Spinal cord (tissue), 10 donors: Measurements from ENCODE around the gene EXO5. TPM values are rescaled to one million over a fixed set of nuclear protein-coding genes. Genes with fewer than 3 reads are reported as not detected.
A peak's percentile ranks its signal among the peaks of the same experiment; 100 is the strongest.
"Not testable (repeated sequence)": the region's sequence is repeated elsewhere in the genome, so short reads cannot be mapped to it uniquely, and the experiment has no call there.

Source experiments
- DNase-seq, 6 donors: peaks; one replicate each; pipeline versions ENCODE4 v3.0.0 to v3.0.0-alpha.2; 2013 to 2015; ENCODE audit warnings: low spot score in 6 of 6, low read depth in 4 of 6
- H3K27ac ChIP-seq: one replicate; pipeline ENCODE4 v1.5.1; 2013; ENCODE audit warnings: low read depth, low read length, control low read depth
- H3K27me3 ChIP-seq: one replicate; pipeline ENCODE4 v1.6.1; 2013; ENCODE audit warnings: low read length; ENCODE audit not compliant: control insufficient read depth, insufficient read depth
- H3K36me3 ChIP-seq: one replicate; pipeline ENCODE4 v1.6.1; 2013; ENCODE audit warnings: low read length; ENCODE audit not compliant: control insufficient read depth, insufficient read depth
- H3K4me1 ChIP-seq: one replicate; pipeline ENCODE4 v1.6.1; 2013; ENCODE audit warnings: low read length; ENCODE audit not compliant: control insufficient read depth, insufficient read depth
- H3K4me3 ChIP-seq: one replicate; pipeline ENCODE4 v1.5.1; 2013; ENCODE audit warnings: low read depth, low read length, control low read depth
- H3K9me3 ChIP-seq: one replicate; pipeline ENCODE4 v1.6.1; 2013; ENCODE audit warnings: low read length; ENCODE audit not compliant: control insufficient read depth, insufficient read depth
- WGBS: methylation state at CpG from one replicate; pipeline ENCODE4 v1.1.5; 2013; ENCODE audit warnings: missing lambda C conversion rate; ENCODE audit not compliant: insufficient coverage; 5-methylcytosine and 5-hydroxymethylcytosine counted together
- polyA plus RNA-seq, 2 donors: library from polyadenylated mRNA; unstranded; fragments of 120-200 nt; gene quantifications; one replicate each; pipeline ENCODE4 v1.2.1, GENCODE V29; 2013; ENCODE audit not compliant: insufficient read length in 2 of 2
- total RNA-seq, 2 donors: library from RNA; depleted of rRNA in 1 of 2; stranded (reverse); fragments of 120-200 nt in 1 of 2; fragments of >200 nt in 1 of 2; gene quantifications; one replicate each; pipeline versions ENCODE4 v1.2.3 to v1.2.4, GENCODE V29; 2013 to 2014
- donor health status: healthy.

Gene EXO5
- total and polyA plus RNA-seq, 4 donors: 9.7 to 13.0 (median 10.9) TPM

GRCh38 chr1:40495315-40495903, 13.2 kb upstream of the EXO5 start:
- WGBS: 100% methylated on average over 1 of the region's 4 CpGs
- no peak for DNase-seq

GRCh38 chr1:40502651-40503050, 5.9 kb upstream of the EXO5 start:
- H3K4me1 ChIP-seq, DNase-seq, H3K27ac ChIP-seq, H3K36me3 ChIP-seq, H3K27me3 ChIP-seq, H3K9me3 ChIP-seq, H3K4me3 ChIP-seq: not testable (repeated sequence)
- WGBS: 100% methylated on average over 3 of the region's 4 CpGs

More at GRCh38 chr1:40495315-40495903, 13.2 kb upstream of the EXO5 start:
- Histone ChIP-seq H3K27me3 (no peaks in the 10 kb centered on the region), H3K27ac (no peak overlapping the region), H3K4me3 (no peak overlapping the region), H3K36me3 (peaks cover 13% of the 10 kb centered on the region), H3K4me1 (no peaks in the 10 kb centered on the region), H3K9me3 (peaks cover 21% of the 10 kb centered on the region)

DNA sequence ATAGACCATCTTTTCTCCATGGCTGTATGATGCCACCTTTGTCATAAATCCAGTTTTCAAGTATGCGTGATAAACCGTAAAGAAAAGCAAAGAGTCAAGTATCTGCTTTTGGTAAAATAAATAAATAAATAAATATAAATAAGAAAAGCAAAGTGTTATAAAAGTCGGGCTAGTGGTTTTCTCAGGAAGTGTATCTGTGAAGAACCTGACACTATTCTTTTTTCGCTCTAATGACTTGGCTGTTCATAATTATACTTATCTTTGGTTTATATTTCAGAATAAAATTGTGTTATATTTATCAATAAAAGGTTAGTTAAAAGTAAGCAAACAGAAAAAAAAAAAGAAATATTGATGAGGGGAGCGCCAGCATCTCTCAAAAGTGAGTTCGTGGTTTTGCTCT, 594 bp upstream of the EXO5 start:
- peak overlapping the region; percentile 73 for H3K27ac ChIP-seq

DNA sequence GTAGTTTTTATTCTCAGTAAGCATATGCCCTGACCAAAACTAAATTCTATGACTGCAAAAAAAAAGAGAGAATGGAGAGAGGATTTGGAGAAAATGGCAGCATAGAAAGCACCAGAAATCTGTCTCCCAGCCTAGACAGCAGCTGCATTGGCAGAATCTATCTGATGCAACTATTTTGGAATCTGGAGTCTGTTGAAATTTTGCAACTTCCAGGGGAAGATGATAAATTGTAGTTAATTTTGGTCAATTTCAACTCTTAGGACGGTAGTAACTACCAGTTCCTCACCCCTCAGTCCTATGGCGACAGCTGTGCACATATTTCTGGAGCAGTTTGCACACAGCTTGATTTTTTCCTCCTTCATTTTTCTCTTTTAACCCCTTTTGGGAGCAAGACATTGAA, 10.9 kb downstream of the EXO5 start:
- H3K4me3 ChIP-seq: no peak overlapping the region
- H3K36me3 ChIP-seq: peaks cover 10% of the 10 kb centered on the region
- DNase-seq: no peak
- no peaks in the 10 kb centered on the region for H3K4me1 ChIP-seq
- WGBS: 100% methylated on average over 1 of the region's 2 CpGs
- H3K27ac ChIP-seq: no peak overlapping the region
- H3K9me3 ChIP-seq: peaks cover 20% of the 10 kb centered on the region
- H3K27me3 ChIP-seq: no peaks in the 10 kb centered on the region

More for the DNA sequence above, 594 bp upstream of the EXO5 start:
- Histone ChIP-seq H3K27me3 (no peaks in the 10 kb centered on the region), H3K4me1 (peaks cover 7% of the 10 kb centered on the region), H3K4me3 (peak overlapping the region; percentile 83), H3K9me3 (no peaks in the 10 kb centered on the region), H3K36me3 (no peaks in the 10 kb centered on the region)
- WGBS: 12% methylated on average over 2 of the region's 6 CpGs
- no peak for DNase-seq

DNA sequence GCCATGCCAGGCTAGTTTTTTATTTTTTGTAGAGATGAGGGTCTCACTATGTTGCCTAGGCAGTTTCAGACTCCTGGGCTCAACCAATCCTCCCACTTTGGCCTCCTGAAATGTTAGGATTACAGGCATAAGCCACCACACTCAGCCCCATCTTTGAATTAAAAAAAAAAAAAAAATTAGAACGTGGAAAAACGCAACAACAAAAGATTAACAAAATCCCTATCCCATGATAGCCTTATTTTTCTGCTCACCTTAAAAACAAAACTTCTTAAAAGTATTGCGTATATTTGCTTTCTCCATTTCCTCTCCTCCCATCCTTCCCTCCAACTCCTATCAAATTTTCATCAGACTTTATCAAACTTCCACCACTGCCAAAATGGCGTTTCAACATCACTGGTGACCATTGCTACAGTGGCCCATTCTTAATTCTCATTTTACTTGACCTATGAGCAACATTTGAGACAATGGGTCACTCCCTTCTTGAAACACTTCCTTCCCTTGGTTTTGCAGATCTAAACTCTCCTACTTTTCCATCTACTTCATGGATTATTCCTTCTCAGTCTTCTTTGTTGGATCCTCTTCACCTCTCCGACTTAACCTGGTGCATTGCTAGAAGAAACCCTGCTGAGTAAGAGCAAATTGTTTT, 22.3 kb downstream of the EXO5 start:
- no peak for DNase-seq
- H3K9me3 ChIP-seq: no peaks in the 10 kb centered on the region
- WGBS: 60% methylated on average over 4 of the region's 5 CpGs
- H3K4me1 ChIP-seq: peaks cover 3% of the 10 kb centered on the region
- no peaks in the 10 kb centered on the region for H3K27me3 ChIP-seq
- peak overlapping the region; percentile 97 for H3K4me3 ChIP-seq
- peak overlapping the region; percentile 87 for H3K27ac ChIP-seq
- no peaks in the 10 kb centered on the region for H3K36me3 ChIP-seq

DNA sequence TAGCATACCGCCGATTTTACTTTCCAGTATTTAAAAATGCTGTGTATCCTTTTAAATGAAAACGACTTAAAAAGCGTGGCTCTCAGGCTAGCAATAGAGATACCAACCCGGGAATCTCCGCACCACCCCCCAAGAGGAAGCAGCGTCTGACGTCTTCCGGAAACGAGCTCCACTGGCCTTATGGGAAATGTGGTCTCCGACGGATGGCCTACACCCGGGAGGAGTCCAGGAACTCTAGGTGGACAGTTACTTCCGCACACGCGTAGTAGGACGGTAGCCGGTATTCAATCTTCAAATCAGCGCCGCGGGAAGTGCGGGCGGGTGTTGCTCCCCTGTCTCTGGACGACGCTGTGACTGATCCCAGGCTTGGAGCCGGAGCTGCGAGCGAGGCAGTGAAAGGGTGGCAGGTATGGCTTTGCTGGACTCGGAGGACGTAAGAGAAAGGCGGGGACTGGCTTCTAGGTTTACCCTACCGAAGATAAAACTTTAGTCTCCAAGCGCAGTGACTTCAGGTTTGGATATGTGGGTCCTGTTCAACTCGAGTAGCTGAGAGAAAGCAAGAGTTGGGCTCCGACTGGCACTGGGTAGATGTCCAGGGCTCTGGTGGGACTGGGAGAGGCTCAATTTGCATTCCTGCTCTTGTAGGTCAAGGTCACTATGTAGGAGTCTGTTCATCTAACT, 23.0 kb downstream of the EXO5 start, which contains the start of gene ZNF684:
ZNF684 (plus strand) TSS at position 257 of the 681 bp plus-strand sequence. CDS start 1,530 bp downstream, outside the sequence.
- Histone ChIP-seq H3K27me3 (no peaks in the 10 kb centered on the region), H3K4me3 (peak within 1 kb of the TSS; percentile 97), H3K27ac (peak within 1 kb of the TSS; percentile 87), H3K9me3 (no peaks in the 10 kb centered on the region), H3K4me1 (peaks cover 3% of the 10 kb centered on the region), H3K36me3 (no peaks in the 10 kb centered on the region)
- peak; percentile 81 to 98 (median 88) for DNase-seq
- WGBS: under 1% methylated on average over 33 of the region's 35 CpGs

- Histone ChIP-seq H3K4me3 (peak overlapping the region; percentile 97), H3K36me3 (no peaks in the 10 kb centered on the region), H3K27ac (no peak overlapping the region), H3K9me3 (no peaks in the 10 kb centered on the region), H3K27me3 (no peaks in the 10 kb centered on the region), H3K4me1 (peaks cover 3% of the 10 kb centered on the region)
- 18% methylated on average over 3 of the region's 3 CpGs for WGBS
- no peak for DNase-seq
Observed at GRCh38 chr1:40532062-40532389, 23.5 kb downstream of the EXO5 start.

DNA sequence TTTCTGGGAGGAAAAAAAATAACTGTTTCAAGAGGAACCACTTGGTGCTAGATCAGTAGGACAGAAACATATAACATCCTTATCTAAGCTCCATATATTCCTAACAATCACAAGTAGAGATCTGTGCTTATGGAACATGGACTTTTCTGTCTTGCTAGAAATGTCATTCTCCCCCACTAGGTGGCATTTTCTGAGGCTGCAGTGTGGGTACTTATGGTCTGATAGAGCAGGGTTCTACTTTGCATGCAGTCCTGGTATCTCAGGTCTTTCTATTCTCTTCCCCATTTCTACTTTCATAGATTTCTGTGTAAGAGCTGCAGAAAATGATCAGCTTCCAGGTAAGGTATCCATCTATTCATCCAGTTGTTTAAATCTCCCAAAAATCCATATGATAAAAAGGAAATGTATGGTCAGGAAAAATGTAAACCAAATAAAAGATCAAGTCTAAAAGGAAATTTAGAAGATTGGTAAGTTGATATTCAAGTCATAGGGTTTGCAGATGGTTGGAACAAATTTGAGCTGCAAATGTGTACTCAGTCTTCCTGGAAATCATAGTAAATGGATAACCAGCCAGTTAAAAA, 24.4 kb downstream of the EXO5 start:
- H3K27me3 ChIP-seq: no peaks in the 10 kb centered on the region
- no peak overlapping the region for H3K27ac ChIP-seq
- no peaks in the 10 kb centered on the region for H3K9me3 ChIP-seq
- peaks cover 3% of the 10 kb centered on the region for H3K4me1 ChIP-seq
- H3K4me3 ChIP-seq: no peak overlapping the region
- DNase-seq: peak in 4 of 6 donors; percentile 17 to 86 (median 53)
- no peaks in the 10 kb centered on the region for H3K36me3 ChIP-seq

DNA sequence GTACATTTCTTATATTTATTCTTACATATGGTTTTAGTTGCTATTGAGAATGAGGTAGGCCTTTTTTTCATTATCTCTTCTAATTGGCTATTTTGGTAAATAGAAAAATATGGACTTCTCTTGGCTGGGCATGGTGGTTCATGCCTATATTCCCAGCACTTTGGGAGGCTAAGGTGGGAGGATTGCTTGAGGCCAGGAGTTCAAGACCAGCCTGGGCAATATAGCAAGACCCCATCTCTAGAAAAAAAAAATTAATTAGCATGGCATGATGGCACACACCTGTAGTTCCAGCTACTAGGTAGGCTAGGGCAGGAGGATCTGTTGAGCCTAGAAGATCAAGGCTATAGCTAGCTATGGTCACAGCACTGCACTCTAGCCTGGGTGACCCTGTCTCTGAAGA, 26.0 kb downstream of the EXO5 start:
- no peak overlapping the region for H3K27ac ChIP-seq
- H3K36me3 ChIP-seq: no peaks in the 10 kb centered on the region
- no peak for DNase-seq
- H3K4me3 ChIP-seq: no peak overlapping the region
- H3K27me3 ChIP-seq: no peaks in the 10 kb centered on the region
- H3K4me1 ChIP-seq: peaks cover 3% of the 10 kb centered on the region
- H3K9me3 ChIP-seq: no peaks in the 10 kb centered on the region
